ENCODE measurements around the gene MXI1.

GRCh38 chr10:110324805-110325280 lies 117.4 kb downstream of the MXI1 start:
- TF ChIP-seq CTCF (IDR thresholded peaks at IDR 0.05): no peak
- no peak for TF ChIP-seq POLR2A (IDR thresholded peaks at IDR 0.05)
- no peak for TF ChIP-seq POLR2AphosphoS5 (IDR thresholded peaks at IDR 0.05)
- TF ChIP-seq EP300 (IDR thresholded peaks at IDR 0.05): no peak

All from sigmoid colon (tissue), 4 donors.